Amniotic stem cell (primary cell): ENCODE measurements around the gene MTM1.

Experiments
- DNase-seq: peaks from one replicate; lab custom pipeline; 2025; lab: John Stamatoyannopoulos, UW

MTM1 gene

DNA sequence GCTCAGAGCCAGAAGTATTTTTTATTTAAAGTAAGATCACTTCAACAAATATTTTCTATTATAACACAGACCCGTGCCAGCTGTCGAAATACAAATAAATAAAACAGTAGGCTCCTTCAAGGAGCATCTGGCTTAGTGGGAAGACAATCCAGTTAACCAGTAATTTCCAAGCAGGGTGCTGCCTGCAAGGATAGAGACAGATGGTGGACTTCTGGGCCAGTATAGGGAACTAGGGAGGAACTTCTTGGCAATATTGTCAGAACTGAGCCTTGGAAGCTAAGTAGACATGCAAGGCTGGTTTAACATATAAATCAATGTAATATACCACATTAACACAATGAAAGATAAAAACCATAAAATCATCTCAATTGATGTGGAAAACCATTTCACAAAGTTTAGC lies 107.8 kb downstream of the MTM1 start:
- no peak for DNase-seq

DNA sequence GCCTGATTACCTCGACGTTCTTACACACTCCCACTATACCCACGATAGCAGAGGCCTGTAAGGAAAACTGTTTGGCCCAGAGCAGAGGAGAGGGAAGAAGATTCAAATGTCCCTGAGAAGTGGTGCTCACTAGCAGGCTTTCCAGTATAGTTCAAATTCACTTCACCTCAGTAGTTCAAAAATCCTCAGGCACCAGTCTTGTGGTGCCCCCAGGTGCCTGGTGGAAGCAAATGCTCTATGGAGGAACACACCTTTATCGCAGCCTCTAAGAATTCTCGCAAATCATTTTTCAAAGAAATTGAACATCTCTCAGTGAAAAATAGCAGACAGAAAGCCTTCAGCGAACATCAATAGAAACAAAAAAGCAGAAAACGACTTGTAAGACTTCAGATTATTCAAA lies 112.6 kb downstream of the MTM1 start:
- DNase-seq = no peak

DNA sequence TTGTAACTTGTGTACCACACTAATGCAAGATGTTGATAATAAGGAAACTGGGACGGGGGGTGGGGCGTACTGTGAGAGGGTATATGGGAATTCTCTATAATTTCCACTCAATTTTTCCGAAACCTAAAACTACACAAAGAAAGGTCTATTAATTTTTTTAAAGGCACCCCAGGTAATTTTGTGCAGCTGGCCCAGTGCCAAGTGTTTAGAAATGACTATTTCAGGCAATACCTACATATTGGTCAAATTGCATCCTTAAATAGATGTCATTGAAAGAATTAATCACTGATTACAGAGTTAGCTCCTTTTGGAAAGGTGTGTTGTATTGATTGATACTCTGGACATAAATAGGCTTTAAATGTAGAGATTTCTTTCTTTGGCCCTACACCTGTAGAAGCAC lies 114.7 kb downstream of the MTM1 start:
- DNase-seq = no peak

DNA sequence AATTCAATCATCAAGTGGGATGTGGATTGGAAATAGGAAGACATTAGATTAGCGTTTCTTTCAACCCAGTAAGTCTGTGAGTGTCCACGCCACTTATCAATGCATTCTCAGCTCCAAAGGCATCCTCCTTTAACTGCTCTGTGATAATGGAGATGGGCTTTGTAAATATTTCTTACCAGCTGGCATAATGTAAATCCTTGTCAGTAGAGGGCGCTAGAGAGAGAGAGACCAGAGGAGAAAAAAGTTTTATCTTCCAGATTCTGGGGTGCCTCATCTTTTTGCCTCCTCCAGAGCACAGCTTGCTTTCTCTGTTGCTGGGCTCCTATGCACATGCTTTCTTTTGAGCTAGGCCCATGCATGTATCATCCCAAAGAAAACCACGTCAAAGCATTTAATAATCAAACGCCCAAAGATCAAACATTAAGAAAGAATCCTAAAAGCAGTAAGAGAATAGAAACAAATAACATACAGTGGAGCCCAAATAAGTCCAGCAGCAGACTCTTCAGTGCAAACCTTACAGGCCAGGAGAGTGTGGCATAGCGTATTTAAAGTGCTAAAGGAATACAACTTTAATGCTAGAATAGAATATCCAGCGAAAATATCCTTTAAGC lies 115.2 kb downstream of the MTM1 start:
- DNase-seq = no peak

DNA sequence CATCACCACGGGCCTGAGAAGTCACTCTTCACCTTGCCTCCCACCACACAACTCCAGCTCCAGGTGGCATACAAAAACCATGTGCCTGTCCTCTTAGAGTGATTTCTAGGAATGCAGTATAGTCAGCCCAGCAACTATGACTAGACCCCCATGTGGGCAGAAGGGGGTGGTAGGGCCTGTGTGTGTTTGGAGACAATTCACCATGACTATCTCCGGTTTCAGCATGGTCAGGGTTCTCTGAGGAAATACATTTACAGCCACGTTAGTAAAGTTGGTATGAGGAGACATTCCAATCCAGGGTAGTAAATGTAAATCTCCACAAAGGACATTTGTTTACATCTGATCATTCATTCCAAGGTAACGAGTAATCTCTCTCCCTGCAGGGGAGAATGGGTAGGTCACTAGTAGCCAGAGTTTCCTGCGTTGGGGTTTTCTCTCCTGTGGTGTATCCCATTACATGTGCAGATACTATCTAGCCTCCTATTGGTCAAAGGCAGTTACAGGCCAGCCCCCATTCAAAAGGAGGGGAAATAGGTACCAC lies 120.6 kb downstream of the MTM1 start:
- DNase-seq = peak; percentile 70

DNA sequence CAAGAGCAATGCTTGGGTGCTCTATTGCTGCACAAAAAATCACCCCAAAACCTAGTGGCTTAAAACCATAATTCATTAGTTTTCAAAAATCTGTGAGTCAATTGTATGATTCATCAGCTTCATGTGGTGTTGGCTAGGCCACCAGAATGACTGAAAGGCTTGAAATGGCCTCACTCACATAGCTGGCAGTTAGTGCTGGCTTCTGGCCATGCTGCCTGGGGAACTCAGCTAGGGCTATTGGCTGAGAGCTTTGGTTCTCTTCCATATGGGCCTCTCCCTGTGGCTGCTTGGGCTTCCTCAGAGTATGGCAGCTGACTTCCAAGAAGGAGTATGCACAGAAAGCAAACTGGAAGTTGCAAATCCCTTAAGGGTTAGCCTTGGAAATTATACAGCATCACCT lies 121.7 kb downstream of the MTM1 start:
- peak; percentile 15 for DNase-seq

DNA sequence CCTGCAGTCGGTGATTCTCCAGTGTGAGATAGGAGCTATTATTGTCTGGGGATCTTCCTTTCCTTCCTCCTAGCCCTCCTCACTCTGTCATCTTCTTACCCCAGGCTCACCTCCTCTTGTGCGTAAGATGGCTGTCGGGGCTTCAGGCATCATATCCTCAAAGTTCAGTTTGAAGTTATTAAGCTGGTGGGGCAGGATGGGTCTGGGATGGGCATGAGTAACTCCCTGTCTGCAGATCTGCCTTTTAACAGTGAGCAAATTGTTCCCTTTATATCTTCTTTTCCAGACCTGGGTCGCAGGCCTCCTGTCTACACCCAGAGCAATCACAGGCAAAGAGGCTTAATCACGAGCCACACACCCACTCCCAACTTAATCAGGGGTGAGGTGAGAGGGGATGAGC lies 123.9 kb downstream of the MTM1 start:
- DNase-seq = no peak

DNA sequence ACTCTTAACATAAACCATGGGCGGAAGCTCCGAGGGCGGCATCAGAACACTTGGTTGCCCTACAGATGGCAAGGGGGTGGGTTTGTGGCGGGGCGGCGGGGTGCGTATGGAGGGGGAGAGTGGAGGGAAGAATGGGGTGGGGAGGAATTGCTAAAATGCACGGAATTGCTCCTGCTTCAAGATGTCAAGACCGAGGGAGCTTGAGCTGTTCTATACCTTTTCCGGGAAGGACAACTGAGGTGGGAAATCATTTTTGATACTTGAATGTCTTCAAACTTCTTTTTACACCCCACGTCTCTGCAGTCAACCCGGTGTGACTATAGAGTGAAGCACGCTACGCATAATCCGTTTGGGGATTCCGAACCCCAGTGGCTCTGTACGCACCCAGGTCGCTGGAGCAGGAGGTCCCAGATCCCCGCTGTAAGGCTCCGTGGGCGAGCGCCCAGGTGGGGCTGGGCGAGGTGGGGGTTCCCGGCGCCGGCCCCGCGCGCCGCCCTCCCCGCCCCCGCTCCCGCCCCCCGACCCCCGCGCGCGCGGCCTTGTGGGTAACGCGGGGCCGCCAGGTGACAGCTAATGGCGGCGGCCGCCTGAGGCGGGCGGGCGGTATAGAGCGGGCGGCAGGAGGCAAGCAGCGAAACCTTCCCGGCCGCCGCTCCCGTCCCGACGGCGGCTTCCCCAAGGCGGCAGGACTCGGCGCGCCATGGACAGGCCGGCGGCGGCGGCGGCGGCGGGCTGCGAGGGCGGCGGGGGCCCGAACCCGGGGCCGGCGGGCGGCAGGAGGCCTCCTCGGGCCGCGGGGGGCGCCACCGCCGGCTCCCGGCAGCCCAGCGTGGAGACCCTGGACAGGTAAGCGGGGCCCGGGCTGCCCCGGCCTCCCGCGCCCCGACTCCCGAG lies 124.7 kb downstream of the MTM1 start, which contains the start of gene MTMR1:
MTMR1 (plus strand) TSS at position 566 of the 894 bp plus-strand sequence; CDS start at position 701, 135 bp downstream.
- no peak for DNase-seq

DNA sequence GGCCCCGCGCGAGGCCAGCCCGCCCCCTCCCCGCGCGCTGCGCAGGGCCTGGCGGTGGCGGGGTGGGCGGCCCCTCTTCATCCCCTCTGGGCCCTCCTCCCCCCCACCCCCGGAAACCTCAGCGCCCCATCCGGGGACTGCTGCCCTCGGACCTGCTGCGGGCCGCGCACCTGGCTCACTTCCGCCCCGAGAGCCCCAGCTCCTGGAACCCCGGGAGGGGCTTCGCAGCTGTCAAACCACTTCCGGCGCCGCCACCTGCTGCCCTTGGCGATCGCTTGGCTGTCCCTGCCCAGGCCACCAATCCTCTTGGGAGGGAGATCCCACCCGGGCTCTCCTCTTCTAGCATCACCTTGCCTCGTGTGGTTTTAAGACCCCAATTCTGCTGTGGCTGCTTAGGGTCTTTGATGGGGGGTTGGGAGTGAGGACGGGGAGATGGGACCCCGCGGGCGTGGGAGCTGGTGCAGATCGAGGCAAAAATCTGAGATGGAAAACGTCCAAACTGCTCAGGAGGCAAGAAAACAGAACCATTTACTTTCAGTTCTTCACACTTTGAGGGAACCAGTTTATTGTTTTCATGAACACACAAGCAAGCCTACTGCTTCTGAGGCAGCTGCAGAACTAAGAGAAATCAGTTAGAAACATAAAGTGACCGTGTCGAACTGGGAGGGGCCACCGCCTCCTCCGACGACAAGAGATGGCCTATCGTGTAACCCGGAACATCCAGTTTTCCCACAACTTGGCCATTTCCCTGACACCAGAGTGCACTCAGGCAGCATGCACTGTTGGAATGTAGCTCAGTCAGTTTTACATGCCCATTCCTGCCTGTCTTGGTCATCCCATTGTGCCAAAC lies 125.5 kb downstream of the MTM1 start:
- peak; percentile 0 for DNase-seq

DNA sequence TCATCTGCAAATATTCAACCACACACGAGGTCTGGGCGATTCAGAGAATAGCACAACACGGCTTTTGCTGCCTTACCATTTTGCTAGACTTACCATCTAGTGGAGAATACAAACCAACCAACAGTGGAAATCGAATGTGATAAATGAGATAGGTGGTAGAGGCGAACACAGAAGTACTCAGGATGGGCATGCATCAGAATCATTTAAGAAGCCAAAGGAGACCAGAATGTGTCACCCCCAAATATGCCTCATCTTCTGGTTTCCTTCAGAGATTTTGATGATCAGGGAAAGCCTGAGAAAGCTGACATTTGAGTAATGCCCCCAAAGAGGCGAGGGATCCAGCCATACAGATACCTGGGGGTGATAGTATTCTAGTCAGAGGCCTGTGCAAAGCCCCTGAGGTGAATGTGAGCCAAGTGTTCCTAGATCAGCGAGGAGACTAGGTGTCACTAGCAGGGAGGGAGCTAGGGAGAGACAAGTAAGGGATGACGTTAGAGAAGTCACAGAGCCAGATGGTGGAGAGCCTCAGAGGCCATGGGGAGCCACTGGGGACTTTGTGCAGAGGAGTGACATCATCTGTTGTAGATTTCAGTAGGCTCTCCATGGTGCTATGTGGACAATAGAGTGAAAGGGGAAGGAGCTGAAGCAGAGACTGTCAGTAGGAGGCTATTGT lies 126.5 kb downstream of the MTM1 start:
- DNase-seq = no peak

DNA sequence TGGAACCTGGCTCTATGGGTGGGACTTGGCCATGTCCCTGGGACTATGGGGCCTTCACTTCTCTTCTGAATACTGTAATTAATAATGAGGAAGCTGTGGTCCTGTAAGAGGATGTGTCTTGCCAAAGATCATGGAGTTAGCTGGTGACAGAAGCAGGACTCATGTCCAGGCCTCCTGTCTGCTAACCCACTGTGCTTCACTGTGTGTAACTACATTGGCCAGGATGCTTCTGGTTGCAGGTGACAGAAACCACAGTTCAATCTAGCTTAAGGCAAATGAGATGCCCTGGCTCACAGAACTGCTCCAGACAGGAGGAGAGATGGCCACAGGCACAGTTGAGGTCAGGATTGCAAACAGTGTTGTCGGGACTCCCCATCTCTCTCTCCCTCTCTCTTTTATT lies 127.9 kb downstream of the MTM1 start:
- no peak for DNase-seq

DNA sequence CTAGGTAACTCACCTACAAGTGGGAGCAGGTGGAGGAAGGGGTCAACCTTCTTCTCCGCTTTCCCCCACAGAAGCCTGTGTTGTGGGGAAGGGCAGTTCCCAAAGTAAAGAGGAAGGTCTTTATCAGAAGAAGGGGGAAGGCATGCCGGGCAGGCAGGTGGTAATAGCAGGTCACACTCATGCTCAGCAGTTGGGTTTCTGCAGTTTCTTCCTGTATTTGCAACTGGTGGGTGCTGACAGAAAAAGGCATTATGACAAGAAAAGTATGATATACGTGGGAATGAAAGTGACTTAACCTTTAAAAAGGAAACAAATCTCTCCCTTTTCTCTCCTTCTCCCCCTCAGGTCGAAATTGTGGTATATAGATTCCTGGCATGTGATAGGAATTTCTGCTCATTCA lies 128.4 kb downstream of the MTM1 start:
- DNase-seq = no peak

DNA sequence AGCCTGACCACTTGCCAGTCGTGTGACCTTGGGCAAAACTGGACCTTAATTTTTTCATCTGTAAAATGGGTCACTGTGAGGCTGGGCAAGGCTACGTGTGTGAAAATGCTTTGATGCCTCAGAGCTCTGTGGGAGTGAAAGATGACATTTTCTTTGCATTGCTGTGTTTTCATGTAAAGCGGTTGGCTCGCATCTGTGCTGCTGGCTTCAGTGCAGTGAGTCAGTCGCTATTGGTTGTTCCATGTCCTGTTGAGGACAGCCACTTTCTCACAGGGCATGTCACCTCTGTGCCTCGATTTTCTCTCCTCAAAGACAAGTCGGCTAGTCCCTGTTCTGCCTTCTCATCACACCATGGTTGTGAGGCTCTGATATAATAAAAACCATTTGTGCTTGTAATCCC lies 129.2 kb downstream of the MTM1 start:
- no peak for DNase-seq

DNA sequence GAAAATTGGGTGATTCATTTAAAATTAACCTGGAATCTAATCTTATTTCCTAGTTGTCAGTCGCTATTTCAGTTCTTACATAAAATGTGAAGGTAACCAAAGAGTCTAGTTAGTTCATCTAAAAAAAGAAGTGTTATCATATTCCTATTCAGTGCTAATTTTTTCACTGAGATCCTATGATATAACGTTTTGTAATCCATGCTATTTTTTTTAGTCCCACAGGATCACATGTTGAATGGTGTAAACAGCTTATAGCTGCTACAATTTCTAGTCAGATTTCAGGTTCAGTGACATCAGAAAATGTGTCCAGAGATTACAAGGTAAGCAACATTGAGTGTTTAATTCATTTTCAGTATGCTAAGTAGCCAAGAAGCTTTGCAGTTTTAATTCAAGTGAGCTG lies 130.6 kb downstream of the MTM1 start:
- DNase-seq = no peak

DNA sequence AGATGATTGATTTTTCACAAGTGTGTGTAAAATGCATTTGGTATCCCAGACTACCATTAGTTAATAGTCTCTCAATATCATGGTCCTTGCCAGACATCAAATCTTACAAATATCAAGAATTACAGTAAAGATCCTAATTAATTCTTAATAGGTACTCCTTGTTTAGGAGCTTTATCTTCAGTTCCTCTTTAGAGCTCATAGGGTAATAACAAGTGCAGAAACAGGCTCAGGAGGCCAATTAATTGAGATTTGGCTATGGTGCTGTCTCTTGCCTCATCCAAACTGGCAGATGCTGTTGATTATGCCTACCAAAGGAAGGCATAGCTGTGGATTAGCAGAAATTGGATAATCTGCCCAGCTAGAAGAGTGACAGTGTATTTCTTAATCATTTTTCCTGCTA lies 131.7 kb downstream of the MTM1 start:
- DNase-seq = no peak

DNA sequence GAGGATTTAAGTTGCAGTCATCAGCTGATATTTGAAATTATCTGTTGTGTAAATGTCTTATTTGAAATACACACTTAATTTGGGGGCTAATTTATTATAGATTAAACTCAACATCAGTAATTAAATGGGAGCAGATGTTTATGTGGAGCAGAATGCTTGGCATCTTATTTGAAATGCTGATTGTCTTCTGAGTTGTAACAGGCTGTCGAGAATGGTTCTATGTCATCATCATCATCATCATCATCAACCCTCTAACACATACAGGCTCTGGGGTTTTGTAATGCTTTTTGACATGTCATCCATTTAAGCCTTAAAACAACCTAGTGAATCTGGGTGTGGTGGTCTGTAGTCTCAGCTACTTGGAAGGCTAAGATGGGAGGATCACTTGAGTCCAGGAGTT lies 133.0 kb downstream of the MTM1 start:
- no peak for DNase-seq

DNA sequence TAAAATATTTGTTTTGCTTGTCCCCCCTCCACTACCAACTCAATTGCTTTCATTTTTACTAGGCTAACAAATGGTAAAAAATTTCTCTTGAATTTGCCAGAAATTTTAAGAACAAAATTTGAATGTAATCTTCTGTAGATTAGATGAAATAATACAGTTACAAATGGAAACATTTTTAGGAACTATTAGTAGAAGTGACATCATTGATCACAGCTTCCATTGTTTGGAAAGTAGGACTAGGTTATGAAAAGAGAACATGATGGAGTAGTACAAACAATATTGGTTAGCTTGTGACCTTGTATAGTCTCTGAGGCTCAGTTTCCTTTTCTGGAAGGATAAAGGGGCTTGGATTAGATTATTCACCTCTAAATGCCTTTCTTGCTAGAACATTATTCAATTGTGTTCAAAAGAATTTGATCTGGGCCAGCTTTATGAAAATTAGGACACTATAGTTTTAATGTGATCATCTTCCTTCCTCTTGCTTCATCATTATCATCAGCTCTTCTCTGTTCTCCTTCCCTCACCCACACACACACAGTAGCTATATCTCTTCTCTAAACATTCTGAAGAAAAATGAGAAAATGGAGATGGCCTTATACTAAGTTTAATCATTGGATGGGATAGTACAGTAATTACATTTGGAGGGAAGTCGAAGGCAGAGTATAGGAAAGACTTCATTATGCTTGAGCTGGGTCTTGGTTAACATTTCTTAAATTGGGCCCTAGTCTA lies 134.7 kb downstream of the MTM1 start:
- no peak for DNase-seq

DNA sequence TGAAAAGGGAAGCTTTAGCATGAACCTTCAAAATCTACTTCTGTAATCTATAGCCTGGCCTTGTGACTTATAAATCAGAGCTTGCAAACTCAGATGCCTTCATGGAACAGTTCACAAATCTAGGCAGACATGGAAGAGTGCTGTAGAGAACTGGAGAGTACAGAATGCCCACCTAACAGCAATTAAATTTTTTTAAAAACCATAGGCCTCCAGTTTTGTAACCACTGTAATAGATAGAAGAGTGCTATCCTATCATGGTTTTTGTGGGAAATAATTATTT lies 135.2 kb downstream of the MTM1 start:
- no peak for DNase-seq

DNA sequence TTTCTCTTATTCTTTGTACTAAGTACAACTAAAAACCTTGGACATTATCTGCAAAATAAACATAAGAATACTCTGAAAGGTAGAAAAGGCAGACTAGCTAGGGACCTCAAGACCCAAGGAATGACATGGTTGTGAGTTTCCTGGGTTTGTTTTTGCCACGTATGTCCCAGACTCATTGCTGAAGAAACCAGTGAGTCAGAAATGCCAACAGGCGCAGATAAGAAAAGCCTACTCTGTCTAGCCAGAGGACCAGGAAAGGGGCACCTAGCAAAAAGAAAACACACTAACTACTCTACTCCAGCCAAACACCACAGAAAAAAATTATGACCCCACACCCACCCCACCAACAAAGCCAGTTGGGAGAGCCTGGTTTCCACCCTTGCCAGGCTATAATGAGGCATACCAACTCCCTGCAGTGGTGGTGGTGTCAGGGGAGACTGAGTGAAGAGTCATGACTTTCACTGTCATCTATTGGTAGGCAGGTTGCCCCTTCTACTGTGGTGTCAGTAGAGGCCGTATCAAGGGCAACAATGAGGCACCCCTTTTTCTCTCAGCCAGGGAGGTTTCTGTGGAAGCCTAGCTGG lies 135.7 kb downstream of the MTM1 start:
- DNase-seq = peak; percentile 27

DNA sequence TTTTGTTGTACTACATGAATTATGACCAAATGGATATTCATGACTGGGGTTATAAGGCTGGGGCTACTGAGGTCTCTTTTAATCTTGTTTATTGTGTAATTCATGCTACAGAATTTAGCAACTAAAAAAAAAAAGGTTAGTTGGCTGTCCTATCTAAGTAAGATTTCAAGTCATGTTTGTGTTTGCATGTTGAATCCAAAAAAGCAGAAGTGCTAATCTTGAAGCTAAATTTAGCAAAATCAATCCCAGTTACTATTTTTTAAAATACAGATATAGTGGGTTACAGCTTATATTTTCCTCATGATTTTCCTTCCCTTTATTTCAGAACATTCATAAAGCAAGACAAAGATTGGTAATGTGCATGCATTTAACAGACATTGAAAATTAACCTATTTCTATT lies 144.2 kb downstream of the MTM1 start:
- no peak for DNase-seq

DNA sequence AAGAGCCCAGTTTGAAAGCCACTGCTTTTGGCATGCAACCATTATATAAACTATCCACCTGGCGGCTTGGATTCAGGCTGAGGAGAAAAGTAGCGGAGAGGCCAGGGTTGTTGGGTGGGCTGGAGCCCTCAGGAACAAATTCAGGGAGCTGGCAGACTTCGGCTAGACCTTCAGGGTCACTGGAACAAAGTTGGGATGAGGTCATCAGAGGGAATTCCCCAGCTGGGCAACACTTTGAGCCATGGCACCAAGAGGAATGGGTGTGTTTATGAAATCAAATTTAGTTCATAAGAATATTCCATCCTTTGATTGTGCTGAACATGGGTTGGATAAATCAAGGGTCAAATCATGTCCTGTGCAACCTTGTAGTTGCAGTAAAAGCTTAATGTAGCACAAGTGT lies 146.8 kb downstream of the MTM1 start:
- no peak for DNase-seq
